Esophagus squamous epithelium (tissue), 5 donors: Measurements from ENCODE around the gene DLG4. TPM values are rescaled to one million over a fixed set of nuclear protein-coding genes. Genes with fewer than 3 reads are reported as not detected.
A peak's percentile ranks its signal among the peaks of the same experiment; 100 is the strongest.

Experiments used
- DNase-seq: peaks from one replicate; lab custom pipeline; 2025; lab: John Stamatoyannopoulos, UW
- H3K27ac ChIP-seq, 4 donors: fragments of 200-600 bp; sonication (generic); one replicate each; pipeline ENCODE4 v1.5.1; 2016 to 2019; ENCODE audit warnings: mild to moderate bottlenecking in 1 of 4
- H3K27me3 ChIP-seq, 4 donors: fragments of 200-600 bp; sonication (generic); 1 replicate in 3 of 4; 2 replicates in 1 of 4; pipeline versions ENCODE4 v1.5.1 to v1.6.0; 2017 to 2021; ENCODE audit warnings: antibody characterized with exemption in 1 of 4
- H3K36me3 ChIP-seq, 3 donors: fragments of 200-600 bp; sonication (generic); one replicate each; pipeline ENCODE4 v1.5.1; 2016 to 2019
- H3K4me1 ChIP-seq, 3 donors: fragments of 200-600 bp; sonication (generic); one replicate each; pipeline ENCODE4 v1.5.1; 2017 to 2019
- H3K4me3 ChIP-seq, 4 donors: fragments of 200-600 bp; sonication (generic); 1 replicate in 3 of 4; 2 replicates in 1 of 4; pipeline ENCODE4 v1.5.1; 2016 to 2019; ENCODE audit warnings: mild to moderate bottlenecking in 2 of 4, moderate library complexity in 1 of 4
- H3K9me3 ChIP-seq, 3 donors: fragments of 200-600 bp; sonication (generic); one replicate each; pipeline ENCODE4 v1.5.1; 2016 to 2019
- POLR2A ChIP-seq, 4 donors: fragments of 450-650 bp; IDR thresholded peaks; one replicate each; pipeline ENCODE4 v1.6.1; 2017; ENCODE audit warnings: antibody characterized with exemption in 4 of 4, mild to moderate bottlenecking in 4 of 4, moderate library complexity in 3 of 4
- WGBS, 2 donors: methylation state at CpG; one replicate each; pipeline ENCODE4 v1.1.5; 2018; 5-methylcytosine and 5-hydroxymethylcytosine counted together
- intact Hi-C: fragments of 100-400 bp; cut with DNase I; formaldehyde crosslinking; loops from one replicate; pipeline ENCODE4 v1.15.0; 2022
- total RNA-seq, 4 donors: library from RNA; depleted of rRNA; stranded (reverse); fragments of >200 nt; gene quantifications; one replicate each; pipeline ENCODE4 v1.1.0, GENCODE V29; 2016
- TF ChIP-seq, protein P1 (sequence below), 6 experiments: fragments of 450-650 bp in 4 of 6; fragments of 200-600 bp in 2 of 6; sonication (generic) in 2 of 6; IDR thresholded peaks; one replicate each; pipeline ENCODE4 v1.5.1; 2016 to 2019; ENCODE audit warnings: antibody characterized with exemption in 6 of 6, mild to moderate bottlenecking in 4 of 6, moderate library complexity in 4 of 6
- donor health status: DM: yes; HTN: yes; CAD: no.

DLG4 gene
- total RNA-seq, 4 donors from 2014 or later = 2.6 to 13.9 (median 6.0) TPM

DNA sequence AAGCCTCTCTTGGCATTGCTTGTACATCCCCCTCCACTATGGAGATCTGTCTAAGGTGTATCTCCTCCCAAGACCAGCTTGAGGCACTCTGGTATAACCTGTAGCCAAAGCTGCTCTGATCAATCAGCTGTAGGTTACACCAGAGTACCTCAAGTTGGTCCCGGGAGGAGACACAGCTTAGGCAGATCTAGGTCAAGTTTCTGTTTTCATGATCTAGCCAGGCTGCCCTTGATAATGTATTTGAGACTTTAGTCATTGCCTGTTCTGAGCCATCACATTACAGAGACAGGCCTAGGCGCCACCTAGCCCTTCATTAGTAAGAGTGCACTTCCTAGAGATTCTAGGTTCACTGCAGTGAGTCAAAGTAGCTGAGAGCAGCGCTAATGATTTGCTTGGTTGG lies 71.9 kb downstream of the DLG4 start:
- WGBS, 2 donors = 60 to 75% methylated on average over 1 of the region's 3 CpGs
- Histone ChIP-seq H3K9me3 (no peaks in the 10 kb centered on the region), H3K36me3 (no peaks in the 10 kb centered on the region), H3K4me3 (no peak overlapping the region), H3K4me1 (peaks cover 0 to 22% (median 2%) of the 10 kb centered on the region in 3 donors), H3K27me3 (peaks cover 0 to 3% (median 0%) of the 10 kb centered on the region in 4 donors), H3K27ac (peak overlapping the region in 2 of 4 donors; percentile 21 to 60)
- DNase-seq = no peak
- intact Hi-C loops = no loop called here
- TF ChIP-seq, protein P1, sequence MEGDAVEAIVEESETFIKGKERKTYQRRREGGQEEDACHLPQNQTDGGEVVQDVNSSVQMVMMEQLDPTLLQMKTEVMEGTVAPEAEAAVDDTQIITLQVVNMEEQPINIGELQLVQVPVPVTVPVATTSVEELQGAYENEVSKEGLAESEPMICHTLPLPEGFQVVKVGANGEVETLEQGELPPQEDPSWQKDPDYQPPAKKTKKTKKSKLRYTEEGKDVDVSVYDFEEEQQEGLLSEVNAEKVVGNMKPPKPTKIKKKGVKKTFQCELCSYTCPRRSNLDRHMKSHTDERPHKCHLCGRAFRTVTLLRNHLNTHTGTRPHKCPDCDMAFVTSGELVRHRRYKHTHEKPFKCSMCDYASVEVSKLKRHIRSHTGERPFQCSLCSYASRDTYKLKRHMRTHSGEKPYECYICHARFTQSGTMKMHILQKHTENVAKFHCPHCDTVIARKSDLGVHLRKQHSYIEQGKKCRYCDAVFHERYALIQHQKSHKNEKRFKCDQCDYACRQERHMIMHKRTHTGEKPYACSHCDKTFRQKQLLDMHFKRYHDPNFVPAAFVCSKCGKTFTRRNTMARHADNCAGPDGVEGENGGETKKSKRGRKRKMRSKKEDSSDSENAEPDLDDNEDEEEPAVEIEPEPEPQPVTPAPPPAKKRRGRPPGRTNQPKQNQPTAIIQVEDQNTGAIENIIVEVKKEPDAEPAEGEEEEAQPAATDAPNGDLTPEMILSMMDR (IDR thresholded peaks at IDR 0.05) = no peak
- TF ChIP-seq POLR2A (IDR thresholded peaks at IDR 0.05) = no peak

DNA sequence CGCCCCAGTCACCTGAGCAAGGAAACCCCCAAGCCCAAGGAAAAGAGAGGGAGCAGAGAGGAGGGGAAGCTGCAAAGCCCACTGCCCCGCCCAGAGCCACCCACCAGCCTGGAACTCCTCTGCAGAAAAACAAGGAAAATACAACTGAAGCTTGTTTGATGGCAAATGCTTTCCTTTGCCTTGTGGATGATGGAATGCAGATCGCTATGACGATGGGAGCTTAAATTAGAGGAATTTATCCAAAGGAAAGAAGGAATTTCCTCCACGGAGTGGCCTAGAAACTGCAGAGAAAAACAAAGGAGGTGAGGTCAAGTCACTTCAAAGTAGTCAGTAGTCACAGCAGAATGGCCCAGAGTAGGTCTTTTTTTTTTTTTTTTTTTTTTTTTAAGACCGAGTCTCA lies 73.5 kb downstream of the DLG4 start:
- 52 to 74% methylated on average over 3 to 6 of the region's 6 CpGs for WGBS, 2 donors
- intact Hi-C loops = no loop called here
- DNase-seq = no peak

DNA sequence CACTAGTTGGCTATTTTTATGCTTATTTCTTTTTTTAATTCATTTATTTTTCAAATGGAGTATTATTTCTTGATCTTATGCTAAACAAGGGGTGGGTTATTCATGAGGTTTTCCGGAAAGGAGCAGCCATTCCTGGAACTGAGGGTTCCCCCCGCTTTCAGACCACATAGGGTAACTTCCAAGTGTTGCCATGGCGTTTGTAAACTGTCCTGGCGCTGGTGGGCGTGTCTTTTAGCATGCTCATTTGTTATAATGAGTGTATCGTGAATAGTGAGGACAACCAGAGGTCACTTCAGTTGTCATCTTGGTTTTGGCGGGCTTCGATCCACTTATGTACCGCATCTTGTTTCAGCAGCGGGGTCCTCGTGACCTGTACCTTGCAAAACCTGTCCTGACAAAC lies 75.4 kb downstream of the DLG4 start:
- TF ChIP-seq, protein P1 (IDR thresholded peaks at IDR 0.05) = no peak
- no peak for TF ChIP-seq POLR2A (IDR thresholded peaks at IDR 0.05)
- Histone ChIP-seq H3K4me1 (peaks cover 9 to 57% (median 18%) of the 10 kb centered on the region in 3 donors), H3K9me3 (no peaks in the 10 kb centered on the region), H3K27me3 (peaks cover 0 to 10% (median 0%) of the 10 kb centered on the region in 4 donors), H3K4me3 (no peak overlapping the region), H3K27ac (no peak overlapping the region), H3K36me3 (no peaks in the 10 kb centered on the region)
- intact Hi-C loops = no loop called here
- WGBS, 2 donors = 61 to 80% methylated on average over 11 of the region's 11 CpGs
- no peak for DNase-seq

More for the DNA sequence above, 73.5 kb downstream of the DLG4 start:
- Histone ChIP-seq H3K27ac (no peak overlapping the region), H3K27me3 (peaks cover 0 to 3% (median 0%) of the 10 kb centered on the region in 4 donors), H3K4me1 (peaks cover 4 to 38% (median 8%) of the 10 kb centered on the region in 3 donors), H3K4me3 (no peak overlapping the region), H3K36me3 (no peaks in the 10 kb centered on the region), H3K9me3 (no peaks in the 10 kb centered on the region)
- TF ChIP-seq, protein P1 (IDR thresholded peaks at IDR 0.05) = no peak
- TF ChIP-seq POLR2A (IDR thresholded peaks at IDR 0.05) = no peak

DNA sequence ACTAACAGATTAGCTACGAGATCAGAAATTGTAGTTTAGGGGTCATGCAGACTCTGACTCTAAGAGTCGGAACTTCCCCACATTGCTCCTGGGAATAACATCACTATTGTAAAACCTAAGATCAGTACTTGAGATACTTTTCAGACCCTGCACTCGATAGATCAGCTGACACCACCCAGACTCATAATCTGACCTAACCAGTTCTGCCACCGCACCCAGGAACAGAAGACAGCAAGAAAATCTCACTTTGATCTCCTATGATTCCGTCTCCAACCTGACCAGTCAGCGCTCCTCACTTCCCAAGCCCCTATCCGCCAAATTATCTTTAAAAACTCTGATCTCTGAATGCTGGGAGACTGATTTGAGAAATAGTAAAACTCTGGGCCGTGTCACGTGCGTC lies 77.8 kb downstream of the DLG4 start:
- DNase-seq = no peak
- intact Hi-C loops = no loop called here
- Histone ChIP-seq H3K27ac (peak overlapping the region; percentile 24 to 86 (median 76)), H3K9me3 (no peaks in the 10 kb centered on the region), H3K4me1 (peaks cover 9 to 76% (median 20%) of the 10 kb centered on the region in 3 donors), H3K27me3 (peaks cover 0 to 26% (median 0%) of the 10 kb centered on the region in 4 donors), H3K4me3 (no peak overlapping the region), H3K36me3 (no peaks in the 10 kb centered on the region)
- 41 to 47% methylated on average over 10 of the region's 10 CpGs for WGBS, 2 donors
- TF ChIP-seq, protein P1 (IDR thresholded peaks at IDR 0.05) = no peak
- no peak for TF ChIP-seq POLR2A (IDR thresholded peaks at IDR 0.05)

DNA sequence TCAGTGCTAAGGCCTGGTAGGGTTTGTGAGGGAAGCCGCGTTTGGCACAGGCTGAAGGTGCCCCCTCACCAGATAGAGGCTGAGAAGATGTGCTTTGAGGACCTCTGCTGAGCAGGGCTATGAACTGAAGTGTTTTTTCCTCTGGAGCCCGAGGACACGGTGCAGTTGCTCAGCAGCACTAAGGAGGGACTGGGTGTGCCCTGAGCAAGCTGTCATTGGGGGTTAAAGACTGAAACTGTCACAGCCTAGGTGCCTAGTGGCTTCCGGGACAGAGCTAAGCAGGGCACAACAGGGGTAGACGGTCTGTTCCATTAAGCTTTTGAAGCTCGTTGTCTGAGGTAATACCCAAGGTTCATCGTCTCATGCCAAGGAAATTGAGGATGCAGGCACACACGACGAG lies 80.2 kb downstream of the DLG4 start:
- no peak for TF ChIP-seq POLR2A (IDR thresholded peaks at IDR 0.05)
- TF ChIP-seq, protein P1 (IDR thresholded peaks at IDR 0.05) = peak in 1 of 6 experiments; percentile 6
- Histone ChIP-seq H3K4me3 (no peak overlapping the region), H3K4me1 (peaks cover 9 to 85% (median 20%) of the 10 kb centered on the region in 3 donors), H3K9me3 (no peaks in the 10 kb centered on the region), H3K27me3 (peaks cover 0 to 28% (median 0%) of the 10 kb centered on the region in 4 donors), H3K36me3 (no peaks in the 10 kb centered on the region), H3K27ac (peak overlapping the region; percentile 77 to 86 (median 78))
- no peak for DNase-seq
- intact Hi-C loops = loop anchor here (5.0 kb wide), 1 partner anchor 87 kb away; no protein-coding TSS in a partner anchor
- WGBS, 2 donors = 48 to 64% methylated on average over 4 to 6 of the region's 10 CpGs
